ENCODE measurements around the gene ADAMTS10.

ADAMTS10 gene

GRCh38 chr19:8600816-8601215 lies 9.7 kb downstream of the ADAMTS10 start:
- Histone ChIP-seq H3K4me3 (replicated peaks; ENCODE audit: low read depth, low read length) (no peak overlapping the region), H3K27me3 (replicated peaks; ENCODE audit: control insufficient read depth, insufficient read depth, low read length) (no peaks in the 10 kb centered on the region), H3K36me3 (ENCODE audit: control insufficient read depth, insufficient read depth, low read length) (no peaks in the 10 kb centered on the region)
- no peak for DNase-seq (ENCODE audit: extremely low read depth, insufficient read length)
- TF ChIP-seq, protein P1, sequence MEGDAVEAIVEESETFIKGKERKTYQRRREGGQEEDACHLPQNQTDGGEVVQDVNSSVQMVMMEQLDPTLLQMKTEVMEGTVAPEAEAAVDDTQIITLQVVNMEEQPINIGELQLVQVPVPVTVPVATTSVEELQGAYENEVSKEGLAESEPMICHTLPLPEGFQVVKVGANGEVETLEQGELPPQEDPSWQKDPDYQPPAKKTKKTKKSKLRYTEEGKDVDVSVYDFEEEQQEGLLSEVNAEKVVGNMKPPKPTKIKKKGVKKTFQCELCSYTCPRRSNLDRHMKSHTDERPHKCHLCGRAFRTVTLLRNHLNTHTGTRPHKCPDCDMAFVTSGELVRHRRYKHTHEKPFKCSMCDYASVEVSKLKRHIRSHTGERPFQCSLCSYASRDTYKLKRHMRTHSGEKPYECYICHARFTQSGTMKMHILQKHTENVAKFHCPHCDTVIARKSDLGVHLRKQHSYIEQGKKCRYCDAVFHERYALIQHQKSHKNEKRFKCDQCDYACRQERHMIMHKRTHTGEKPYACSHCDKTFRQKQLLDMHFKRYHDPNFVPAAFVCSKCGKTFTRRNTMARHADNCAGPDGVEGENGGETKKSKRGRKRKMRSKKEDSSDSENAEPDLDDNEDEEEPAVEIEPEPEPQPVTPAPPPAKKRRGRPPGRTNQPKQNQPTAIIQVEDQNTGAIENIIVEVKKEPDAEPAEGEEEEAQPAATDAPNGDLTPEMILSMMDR (IDR thresholded peaks at IDR 0.05; ENCODE audit: insufficient read depth, low read length, poor library complexity, severe bottlenecking): no peak

DNA sequence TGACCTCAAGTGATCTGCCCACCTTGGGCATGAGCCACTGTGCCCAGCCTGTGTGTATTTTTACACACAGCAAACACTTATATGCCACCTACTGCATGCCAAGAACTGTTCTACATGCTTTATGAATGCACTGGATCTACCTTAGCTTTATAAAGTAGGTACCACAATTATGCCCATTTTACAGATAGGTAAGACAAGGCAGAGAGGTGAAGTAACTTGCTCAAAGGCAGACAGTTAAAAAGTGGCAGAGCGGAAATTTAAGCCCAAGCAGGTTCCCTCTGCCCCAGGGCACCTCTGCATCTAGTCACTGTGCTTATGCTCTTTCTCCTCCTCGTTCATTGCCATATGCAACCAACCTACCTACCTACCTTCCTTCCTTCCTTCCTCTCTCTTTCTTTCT lies 10.5 kb downstream of the ADAMTS10 start:
- H3K36me3 ChIP-seq (ENCODE audit: control insufficient read depth, insufficient read depth, low read length): no peaks in the 10 kb centered on the region
- TF ChIP-seq, protein P1 (IDR thresholded peaks at IDR 0.05; ENCODE audit: insufficient read depth, low read length, poor library complexity, severe bottlenecking): no peak
- no peak for DNase-seq (ENCODE audit: extremely low read depth, insufficient read length)
- no peak overlapping the region for H3K4me3 ChIP-seq (replicated peaks; ENCODE audit: low read depth, low read length)
- H3K27me3 ChIP-seq (replicated peaks; ENCODE audit: control insufficient read depth, insufficient read depth, low read length): no peaks in the 10 kb centered on the region

GRCh38 chr19:8596168-8596567 lies 14.3 kb downstream of the ADAMTS10 start:
- Histone ChIP-seq H3K27me3 (replicated peaks; ENCODE audit: control insufficient read depth, insufficient read depth, low read length) (no peaks in the 10 kb centered on the region), H3K4me3 (replicated peaks; ENCODE audit: low read depth, low read length) (no peak overlapping the region), H3K36me3 (ENCODE audit: control insufficient read depth, insufficient read depth, low read length) (no peaks in the 10 kb centered on the region)
- TF ChIP-seq, protein P1 (IDR thresholded peaks at IDR 0.05; ENCODE audit: insufficient read depth, low read length, poor library complexity, severe bottlenecking): no peak
- DNase-seq (ENCODE audit: extremely low read depth, insufficient read length): no peak

DNA sequence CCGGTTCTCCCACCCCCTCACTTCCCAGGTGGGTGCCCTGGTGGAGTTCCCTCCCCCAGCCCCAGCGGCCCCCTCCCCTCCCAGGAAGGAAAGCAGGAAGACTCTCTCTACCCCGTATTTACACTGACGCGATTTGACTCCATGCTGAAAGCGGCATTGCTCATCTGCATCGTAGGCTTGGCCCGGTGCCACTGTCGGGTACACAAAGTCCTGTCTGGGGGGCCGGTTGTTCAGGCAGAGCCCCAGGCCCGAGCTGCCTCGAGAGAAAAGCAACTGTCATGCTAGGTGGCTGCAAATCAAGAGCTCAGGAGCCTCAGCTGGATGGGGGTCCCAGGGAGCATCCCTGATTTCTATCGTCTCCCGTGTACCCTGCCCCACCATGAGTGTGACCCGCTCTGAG lies 14.9 kb downstream of the ADAMTS10 start:
- no peaks in the 10 kb centered on the region for H3K36me3 ChIP-seq (ENCODE audit: control insufficient read depth, insufficient read depth, low read length)
- TF ChIP-seq, protein P1 (IDR thresholded peaks at IDR 0.05; ENCODE audit: insufficient read depth, low read length, poor library complexity, severe bottlenecking): no peak

DNA sequence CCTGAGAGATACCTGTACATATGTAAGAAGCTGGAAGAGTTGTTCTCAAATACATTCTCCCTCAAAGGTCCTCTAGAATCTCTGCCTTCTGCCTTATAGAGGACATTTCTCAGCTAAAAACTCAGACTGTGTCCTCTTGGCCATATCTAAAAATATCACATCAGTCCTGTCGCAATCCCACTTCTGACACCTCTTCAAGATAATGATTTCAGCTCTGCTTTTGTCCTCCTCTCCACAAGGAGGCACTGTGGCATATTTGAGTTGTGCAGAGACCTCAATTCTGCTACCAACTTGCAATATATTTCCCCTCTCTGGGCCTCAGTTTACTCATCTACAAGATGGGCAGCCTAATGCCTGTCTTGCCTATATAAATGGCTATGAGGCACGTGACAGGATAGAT lies 16.6 kb downstream of the ADAMTS10 start:
- Histone ChIP-seq H3K4me3 (replicated peaks; ENCODE audit: low read depth, low read length) (no peak overlapping the region), H3K27me3 (replicated peaks; ENCODE audit: control insufficient read depth, insufficient read depth, low read length) (no peaks in the 10 kb centered on the region), H3K36me3 (ENCODE audit: control insufficient read depth, insufficient read depth, low read length) (no peaks in the 10 kb centered on the region)
- TF ChIP-seq, protein P1 (IDR thresholded peaks at IDR 0.05; ENCODE audit: insufficient read depth, low read length, poor library complexity, severe bottlenecking): no peak
- DNase-seq (ENCODE audit: extremely low read depth, insufficient read length): no peak

More for the DNA sequence above, 14.9 kb downstream of the ADAMTS10 start:
- no peak overlapping the region for H3K4me3 ChIP-seq (replicated peaks; ENCODE audit: low read depth, low read length)
- DNase-seq (ENCODE audit: extremely low read depth, insufficient read length): no peak
- no peaks in the 10 kb centered on the region for H3K27me3 ChIP-seq (replicated peaks; ENCODE audit: control insufficient read depth, insufficient read depth, low read length)

All from GM06990 (cell line).